GM21367 (cell line): ENCODE data around the gene PRKCZ.

Experiments used
- ATAC-seq: cut with Tn5 transposase; IDR thresholded peaks from one replicate; pipeline ENCODE4 v1.9.1; 2021; ENCODE audit not compliant: unreplicated experiment

PRKCZ gene

DNA sequence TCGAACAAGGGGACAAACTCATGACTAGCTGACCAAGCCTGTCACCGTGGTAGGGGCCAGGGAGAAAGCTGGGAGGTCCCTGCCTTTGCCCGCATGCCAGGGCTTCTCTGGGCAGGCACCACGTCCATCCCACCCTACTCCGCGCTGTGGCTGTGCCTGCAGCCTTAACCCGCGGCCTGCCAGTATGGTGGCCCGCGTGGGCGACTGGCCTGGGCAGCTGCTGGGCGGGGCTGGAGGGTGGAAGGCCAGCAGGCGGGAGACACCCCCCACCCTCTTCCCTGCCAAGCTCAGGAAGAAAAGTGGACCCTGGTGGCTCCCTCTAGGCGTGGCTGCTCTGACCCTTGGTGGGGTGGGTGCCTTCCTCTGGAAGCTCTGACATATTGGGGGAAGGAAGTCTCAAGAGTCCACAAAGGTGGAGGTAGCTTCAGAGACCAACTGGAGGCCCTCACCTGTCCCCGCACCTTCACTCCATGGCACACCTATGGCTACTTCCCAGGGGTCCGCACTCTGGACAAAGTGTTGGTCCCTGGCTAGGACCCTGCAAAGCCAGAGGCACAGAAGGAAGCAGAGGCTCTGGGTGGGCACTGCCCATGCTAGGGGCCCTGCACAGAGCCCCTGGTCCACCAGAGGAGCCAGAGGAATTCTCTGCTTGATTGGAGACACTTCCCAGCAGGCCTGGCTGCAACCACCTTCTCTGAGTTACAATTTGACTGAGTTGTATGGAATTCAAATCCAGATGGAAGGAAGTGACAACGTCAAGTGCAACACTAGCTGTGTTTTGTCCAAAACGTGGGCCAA lies 174.6 kb downstream of the PRKCZ start:
- no peak for ATAC-seq

DNA sequence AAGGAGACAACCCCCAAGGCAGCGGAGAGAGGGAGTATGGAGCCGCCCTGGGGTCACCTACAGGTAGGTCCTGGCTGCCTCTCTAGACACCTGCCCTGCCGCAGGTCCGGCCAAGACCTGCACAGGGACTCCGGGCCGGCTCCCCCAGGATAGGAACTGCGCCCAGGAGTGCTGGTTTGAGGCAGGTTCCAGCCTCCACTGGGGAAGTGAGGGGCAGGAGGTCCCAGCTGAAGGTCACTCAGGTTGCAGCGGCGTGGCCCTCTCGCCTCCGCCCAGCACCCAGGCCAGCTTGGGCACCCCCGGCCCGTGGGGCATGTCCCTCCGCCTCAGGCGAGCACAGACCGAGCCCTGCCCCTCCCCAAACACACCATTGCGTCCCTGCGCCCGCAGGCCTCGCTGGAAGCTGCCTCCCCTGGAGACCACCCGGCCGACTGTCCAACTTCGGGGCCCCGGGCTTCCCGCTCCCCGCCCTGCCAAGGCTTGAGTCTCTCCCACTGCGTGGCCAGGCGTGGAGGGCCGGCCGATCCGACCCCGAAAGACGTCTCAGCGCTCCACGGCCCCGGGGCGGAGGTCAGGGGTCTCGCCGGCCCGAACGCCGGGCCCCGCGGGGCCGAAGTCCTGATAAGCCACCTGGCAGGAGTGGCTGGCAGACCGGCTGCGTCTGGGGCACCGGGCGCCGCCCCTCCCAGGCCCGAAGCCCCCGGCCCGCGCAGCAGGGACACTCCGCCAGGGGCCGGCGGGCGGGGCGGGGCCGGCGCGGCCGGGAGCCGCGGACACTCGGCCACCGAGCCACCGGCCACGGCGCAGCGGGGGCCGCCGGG lies 176.5 kb downstream of the PRKCZ start:
- ATAC-seq: no peak

DNA sequence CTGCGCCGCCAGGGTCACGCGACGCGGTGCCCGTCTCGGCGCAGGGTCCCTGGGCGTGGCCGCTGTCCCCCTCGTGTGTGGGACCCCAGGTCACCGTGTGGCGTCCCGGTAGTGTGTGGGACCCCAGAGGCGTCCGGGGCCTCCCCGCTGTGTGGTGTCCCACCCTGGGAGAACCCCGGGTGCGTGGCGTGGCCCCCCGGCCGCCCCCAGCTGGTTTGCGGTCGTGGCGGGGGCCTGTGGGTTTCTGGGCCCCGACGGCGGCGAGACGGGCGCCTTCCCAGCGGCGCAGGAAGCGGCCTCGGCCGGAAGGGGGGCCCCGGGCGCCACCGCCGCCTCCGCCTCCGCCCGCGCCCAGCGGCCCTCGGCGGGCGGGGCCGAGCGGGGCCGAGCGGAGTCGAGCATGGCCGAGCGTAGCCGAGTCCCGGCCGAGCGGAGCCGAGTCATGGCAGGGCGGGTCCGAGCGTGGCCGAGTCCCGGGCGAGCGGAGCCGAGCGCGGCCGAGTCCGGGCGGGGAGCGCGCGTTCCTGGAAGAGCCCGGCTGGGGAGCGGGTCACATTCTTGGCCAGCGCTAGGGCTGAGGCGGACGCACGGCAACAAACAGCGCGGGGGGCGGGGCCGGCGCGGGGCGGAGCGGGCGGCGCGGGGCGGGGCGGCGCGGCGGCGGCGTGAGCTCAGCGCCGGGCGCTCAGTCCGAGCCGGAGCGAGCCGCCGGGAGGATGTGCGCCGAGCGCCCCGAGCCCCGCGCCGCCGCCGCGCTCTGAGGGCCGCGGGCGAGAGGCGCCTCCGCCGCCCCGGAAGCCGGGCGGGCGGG lies 177.3 kb downstream of the PRKCZ start:
- ATAC-seq: peak; percentile 78

DNA sequence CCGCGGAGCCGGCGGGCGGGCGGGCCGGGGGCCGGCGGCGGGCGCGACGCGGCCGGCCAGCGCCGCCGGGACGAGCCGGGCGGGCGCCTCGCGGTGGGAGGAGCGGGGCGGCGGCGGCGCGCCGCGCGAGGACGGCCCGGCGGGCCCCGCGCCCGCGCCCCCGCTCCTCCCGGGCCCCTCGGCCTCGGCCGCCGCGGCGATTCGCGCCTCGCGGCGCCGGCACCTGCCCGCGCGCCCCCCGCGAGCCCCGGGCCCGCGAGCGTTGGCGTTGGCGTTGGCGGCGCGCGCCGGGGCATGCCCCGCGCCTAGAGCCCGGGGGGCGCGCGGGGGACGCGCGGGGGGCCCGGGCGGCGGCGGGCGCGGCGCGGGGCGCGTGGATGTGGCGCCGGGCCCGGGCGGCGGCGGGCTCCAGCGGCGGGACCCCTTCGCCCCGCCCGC lies 178.0 kb downstream of the PRKCZ start, which contains the start of gene SKI:
Gene SKI (plus strand): TSS at position 163 of the 438 bp plus-strand sequence. CDS start 448 bp downstream, outside the sequence.
- no peak for ATAC-seq

DNA sequence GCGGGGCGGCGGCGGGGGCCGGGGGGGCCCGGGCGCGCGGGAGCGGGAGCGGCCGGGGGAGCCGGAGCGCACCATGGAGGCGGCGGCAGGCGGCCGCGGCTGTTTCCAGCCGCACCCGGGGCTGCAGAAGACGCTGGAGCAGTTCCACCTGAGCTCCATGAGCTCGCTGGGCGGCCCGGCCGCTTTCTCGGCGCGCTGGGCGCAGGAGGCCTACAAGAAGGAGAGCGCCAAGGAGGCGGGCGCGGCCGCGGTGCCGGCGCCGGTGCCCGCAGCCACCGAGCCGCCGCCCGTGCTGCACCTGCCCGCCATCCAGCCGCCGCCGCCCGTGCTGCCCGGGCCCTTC lies 178.5 kb downstream of the PRKCZ start:
- no peak for ATAC-seq

DNA sequence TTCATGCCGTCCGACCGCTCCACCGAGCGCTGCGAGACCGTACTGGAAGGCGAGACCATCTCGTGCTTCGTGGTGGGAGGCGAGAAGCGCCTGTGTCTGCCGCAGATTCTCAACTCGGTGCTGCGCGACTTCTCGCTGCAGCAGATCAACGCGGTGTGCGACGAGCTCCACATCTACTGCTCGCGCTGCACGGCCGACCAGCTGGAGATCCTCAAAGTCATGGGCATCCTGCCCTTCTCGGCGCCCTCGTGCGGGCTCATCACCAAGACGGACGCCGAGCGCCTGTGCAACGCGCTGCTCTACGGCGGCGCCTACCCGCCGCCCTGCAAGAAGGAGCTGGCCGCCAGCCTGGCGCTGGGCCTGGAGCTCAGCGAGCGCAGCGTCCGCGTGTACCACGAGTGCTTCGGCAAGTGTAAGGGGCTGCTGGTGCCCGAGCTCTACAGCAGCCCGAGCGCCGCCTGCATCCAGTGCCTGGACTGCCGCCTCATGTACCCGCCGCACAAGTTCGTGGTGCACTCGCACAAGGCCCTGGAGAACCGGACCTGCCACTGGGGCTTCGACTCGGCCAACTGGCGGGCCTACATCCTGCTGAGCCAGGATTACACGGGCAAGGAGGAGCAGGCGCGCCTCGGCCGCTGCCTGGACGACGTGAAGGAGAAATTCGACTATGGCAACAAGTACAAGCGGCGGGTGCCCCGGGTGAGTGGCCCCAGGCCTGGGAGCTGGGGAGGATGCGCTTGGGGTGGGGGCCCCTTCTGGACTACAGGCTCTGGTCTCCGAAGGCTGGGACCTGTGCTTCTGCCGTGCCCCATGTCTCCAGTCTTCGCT lies 179.0 kb downstream of the PRKCZ start:
- ATAC-seq: no peak

DNA sequence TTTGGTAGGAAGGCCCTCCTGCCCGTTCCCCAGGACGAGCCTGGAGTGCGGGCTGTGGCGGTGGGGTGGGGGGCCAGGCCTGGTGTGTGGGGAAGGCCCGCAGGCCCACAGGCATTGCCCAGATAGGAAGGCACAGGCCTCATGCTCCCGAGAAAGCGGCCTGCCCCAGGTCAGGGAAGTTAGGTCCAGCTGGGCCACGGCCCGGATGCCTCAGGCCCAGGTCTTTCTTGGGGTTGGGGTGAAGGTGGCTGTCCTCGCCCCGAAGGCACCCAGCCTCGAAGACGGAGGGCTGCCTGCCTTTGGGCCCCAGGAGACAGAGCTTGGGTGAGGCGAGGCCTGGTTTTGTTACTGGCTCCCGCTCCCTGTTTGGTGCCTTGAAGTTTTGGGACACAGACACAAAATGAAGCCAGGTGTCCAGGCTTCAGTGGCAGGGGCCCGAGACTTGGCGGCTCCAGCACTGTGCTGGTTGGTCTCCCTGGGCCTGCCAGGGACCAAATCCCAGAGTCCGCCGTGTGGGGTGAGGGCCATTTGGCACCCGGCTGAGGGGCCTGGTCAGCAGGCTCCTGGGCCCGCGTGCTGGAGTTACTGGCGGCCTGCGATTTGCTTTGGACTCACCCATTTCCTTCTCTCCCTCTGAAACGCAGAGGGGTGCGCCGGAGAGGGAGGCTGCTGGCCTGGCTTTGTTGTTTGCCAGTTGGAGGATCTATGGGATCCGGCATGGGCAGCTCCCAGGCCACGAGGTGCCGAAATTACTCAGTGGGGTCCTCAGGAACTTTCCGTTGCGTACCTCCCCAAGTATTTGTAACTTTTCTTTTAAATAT lies 179.9 kb downstream of the PRKCZ start:
- ATAC-seq: no peak

DNA sequence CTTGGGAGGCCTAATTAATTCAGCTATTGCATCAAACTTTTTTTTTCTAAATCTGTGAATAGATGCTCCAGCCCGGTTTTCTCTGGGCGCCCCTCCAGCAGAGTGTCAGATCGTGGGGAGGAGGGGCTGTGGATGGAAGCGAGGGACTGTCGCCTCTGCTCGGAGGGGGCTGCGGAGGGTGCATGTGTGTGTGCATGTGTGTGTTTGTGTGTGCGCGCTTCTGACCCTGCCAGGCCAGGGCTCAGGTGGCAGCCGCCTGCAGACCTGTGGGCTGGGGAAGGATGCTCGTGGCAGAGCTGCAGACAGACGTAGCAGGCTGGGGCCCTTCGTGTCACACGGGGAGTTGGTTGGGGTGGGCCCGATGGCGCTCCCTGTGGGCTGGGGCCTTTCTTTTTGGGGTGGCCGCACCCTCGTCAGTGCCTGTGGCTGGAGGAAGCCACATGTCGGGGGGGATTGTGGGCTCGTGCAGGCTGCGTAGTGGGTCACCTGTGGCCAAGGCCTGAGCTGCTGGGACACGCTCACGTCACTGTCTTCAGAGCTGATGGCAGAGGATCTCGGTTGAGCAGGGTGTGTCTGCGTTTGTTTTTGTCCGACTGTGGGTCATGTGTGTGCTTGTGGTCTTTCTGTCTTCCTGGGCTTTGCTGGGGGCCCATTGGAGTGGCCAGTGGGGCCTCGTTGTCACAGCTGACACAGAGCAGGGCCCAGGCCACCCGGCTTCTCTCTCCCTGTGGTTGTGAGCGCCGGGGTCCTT lies 180.7 kb downstream of the PRKCZ start:
- no peak for ATAC-seq

DNA sequence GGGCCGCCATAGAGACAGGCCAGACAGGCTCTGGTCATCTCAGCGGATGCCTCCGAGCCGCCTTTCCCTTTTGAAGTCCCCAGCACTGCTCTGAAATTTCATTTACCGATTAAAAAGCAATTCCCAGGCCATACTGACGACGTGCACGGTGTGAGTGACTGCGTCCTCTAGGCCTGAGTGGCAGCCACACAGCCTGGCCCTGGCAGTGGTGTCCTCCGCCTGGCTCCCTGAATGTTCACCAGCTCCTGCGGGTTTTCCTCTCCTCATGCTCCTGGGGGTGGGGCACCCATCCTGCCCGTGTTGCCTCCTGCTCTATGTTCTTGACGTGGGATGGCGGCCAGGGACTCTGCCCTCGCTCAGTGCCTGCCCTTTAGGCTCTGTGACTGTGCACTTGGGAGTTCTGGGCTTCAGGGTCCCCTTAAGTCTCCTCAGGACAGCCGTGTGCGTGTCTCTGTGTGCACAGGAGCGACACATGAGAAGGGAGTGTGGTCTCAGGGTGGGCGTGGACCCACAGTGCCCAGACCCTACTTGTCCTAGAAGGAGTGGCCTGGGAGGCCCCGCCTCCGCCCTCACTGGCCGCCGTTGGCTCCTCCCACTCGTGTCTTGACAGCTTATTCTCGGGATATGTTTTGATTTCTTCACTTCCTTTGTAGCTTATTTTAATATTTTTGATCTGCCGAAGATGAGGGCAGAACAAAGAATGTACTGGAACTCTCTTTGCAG lies 181.5 kb downstream of the PRKCZ start:
- no peak for ATAC-seq

DNA sequence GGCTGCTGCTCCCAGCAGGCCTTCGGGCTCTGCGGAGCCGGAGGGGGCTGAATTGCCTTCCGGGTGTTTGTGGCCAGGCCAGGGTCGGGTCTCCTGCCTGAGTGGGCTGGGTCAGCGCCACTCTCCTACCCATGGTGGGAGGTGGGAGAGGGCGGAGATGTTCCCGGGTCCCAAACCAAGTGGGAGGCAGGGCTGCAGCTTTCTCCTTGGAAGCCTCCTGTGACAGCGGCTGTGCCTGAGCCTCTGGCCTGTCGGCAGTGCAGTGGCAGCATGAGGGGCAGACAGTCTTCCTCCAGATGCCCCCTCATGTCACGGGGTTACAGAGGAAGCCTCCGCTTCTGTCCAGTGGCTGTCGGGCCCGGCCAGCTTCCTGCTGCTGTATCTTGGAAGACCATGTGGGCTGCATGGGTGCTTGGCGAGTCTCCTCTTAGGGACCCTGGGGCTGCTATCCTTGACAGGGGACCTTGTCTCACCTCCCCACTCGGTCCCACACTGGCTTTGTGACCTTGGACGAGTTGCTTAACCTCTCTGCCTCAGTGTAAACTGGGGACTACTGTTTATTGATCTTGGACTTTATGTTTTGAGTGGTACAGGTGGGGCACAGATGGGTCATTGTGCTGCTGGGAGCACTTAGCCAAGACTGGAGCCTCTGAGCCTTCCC lies 182.2 kb downstream of the PRKCZ start:
- ATAC-seq: no peak

DNA sequence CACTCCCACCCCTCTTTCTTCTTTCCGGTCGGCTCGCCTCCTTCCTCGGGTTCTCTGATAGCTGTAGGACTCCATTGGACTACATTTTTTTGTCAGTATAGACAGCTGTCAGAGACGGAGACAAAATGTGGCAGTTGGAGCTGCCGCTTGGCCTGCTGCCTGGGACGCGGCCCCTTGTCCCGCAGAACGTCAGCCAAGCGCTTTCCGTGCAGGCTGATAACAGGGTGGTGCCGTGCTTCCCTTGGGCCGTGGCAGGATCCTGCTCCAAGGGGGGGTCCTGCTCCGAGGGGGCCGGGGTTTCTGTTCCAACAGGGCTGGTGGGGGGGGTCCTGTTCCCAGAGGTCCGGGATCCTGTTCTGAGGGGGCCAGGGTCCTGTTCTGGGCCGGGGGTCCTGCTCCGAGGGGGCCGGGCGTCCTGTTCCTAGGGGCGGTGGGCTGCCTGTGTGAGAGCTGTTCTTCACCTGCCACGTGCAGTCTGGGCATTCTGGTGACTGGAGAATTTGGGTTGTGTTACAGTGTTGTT lies 182.8 kb downstream of the PRKCZ start:
- no peak for ATAC-seq

DNA sequence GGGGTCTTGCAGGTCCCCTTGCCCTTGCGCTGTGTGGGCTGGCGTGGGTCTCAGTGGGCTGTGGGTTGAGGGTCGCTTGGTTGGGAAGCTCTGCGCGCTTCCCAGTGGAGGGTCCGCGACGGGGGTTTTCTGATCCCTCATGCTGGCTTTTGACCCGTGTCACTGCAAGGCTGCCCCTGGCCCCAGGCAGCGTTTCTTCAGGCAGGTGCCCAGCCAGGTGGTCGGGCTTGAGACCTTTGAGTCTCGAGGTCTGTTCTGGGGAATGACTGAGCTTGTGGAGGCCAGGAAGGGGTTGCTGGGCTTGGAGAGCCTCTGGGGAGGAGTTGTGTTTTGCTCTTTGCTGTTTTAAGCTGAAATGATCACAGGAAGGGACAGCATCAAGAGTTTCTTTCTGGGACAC lies 183.3 kb downstream of the PRKCZ start:
- no peak for ATAC-seq

DNA sequence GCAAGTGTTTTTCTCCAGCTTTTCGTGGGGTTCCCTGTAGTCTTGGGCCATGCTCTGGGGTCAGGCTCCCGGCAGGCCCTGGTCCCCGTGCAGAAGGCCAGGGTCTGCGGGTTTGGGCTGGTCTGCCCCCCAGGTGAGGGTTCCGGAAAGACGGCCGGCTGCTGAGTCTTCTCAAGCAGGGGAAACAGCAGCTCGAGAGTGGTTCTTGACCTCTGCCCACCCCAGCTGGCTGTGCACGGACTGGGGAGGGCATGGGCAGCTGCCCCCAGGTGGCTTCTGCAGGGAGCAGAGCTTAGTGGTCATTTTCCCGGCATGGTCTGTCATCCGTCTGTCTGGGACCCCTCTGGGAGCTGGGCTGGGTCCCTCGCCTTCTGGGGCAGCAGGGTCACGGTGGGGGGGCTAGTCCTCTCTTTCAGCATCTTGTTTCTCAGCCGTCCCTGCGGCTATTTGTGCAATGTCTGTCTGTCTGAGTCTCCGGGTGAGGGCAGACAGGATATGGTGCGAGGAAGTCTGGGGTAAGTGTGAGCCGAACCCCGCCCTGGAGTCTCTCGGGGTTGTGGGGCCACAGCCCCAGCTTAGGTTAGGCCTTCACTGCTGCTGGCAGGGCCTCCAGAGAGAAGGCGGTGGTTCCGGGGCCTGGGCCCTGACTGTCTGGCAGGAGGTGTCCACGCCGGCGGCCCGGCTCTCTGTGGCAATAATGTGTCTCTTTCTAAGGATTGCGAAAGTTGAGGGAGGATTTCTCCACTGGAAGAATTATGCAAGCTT lies 184.0 kb downstream of the PRKCZ start:
- no peak for ATAC-seq

DNA sequence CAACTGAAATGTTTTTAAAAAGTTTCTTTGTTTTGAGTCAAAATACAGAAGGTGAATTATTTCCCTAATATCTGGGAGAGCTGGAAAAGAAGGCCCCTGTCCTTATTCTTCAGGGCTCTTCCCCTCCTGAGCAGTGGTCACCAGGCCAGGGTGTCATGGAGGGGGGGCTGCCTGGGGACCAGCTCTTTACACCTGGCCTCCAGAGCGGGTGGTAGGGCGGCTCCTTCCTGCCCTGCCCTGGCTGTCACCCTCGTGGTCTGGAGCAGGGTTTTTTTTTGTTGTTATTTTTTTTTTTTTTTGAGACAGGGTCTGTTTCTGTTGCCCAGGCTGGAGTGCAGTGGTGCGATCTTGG lies 184.5 kb downstream of the PRKCZ start:
- ATAC-seq: no peak
